ENCODE results near the gene TMCC3.

TMCC3 gene

GRCh38 chr12:94660436-94660835 lies 10.1 kb upstream of the TMCC3 start:
- no peaks in the 10 kb centered on the region for H3K36me3 ChIP-seq (ENCODE audit: insufficient read depth, low read length)
- no peaks in the 10 kb centered on the region for H3K9me2 ChIP-seq (ENCODE audit: low read depth, low read length)
- H3K4me1 ChIP-seq (ENCODE audit: insufficient read depth, low read length, severe bottlenecking): no peaks in the 10 kb centered on the region
- H3K9me3 ChIP-seq (ENCODE audit: low read length): no peaks in the 10 kb centered on the region
- H3K79me2 ChIP-seq (ENCODE audit: insufficient read depth, low read length): no peaks in the 10 kb centered on the region
- no peak overlapping the region for H3K4me2 ChIP-seq (ENCODE audit: low read length)
- no peak for TF ChIP-seq EZH2 (IDR thresholded peaks at IDR 0.05; ENCODE audit: borderline replicate concordance, low read length)
- TF ChIP-seq, protein P1, sequence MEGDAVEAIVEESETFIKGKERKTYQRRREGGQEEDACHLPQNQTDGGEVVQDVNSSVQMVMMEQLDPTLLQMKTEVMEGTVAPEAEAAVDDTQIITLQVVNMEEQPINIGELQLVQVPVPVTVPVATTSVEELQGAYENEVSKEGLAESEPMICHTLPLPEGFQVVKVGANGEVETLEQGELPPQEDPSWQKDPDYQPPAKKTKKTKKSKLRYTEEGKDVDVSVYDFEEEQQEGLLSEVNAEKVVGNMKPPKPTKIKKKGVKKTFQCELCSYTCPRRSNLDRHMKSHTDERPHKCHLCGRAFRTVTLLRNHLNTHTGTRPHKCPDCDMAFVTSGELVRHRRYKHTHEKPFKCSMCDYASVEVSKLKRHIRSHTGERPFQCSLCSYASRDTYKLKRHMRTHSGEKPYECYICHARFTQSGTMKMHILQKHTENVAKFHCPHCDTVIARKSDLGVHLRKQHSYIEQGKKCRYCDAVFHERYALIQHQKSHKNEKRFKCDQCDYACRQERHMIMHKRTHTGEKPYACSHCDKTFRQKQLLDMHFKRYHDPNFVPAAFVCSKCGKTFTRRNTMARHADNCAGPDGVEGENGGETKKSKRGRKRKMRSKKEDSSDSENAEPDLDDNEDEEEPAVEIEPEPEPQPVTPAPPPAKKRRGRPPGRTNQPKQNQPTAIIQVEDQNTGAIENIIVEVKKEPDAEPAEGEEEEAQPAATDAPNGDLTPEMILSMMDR (IDR thresholded peaks at IDR 0.05; ENCODE audit: low read length): no peak
- H3K27ac ChIP-seq (ENCODE audit: low read depth, low read length, poor library complexity, severe bottlenecking): no peak overlapping the region
- H3K9ac ChIP-seq (ENCODE audit: low read length): no peak overlapping the region
- no peaks in the 10 kb centered on the region for H3F3A ChIP-seq (ENCODE audit: insufficient read depth, low read length)
- H3K27me3 ChIP-seq (ENCODE audit: insufficient read depth, low read length): 0 out of 2 replicates have a peak, but pooled peaks cover 3% of the 10 kb centered on the region
- no peaks in the 10 kb centered on the region for H4K20me1 ChIP-seq (ENCODE audit: insufficient read depth, low read length)
- no peak overlapping the region for H3K4me3 ChIP-seq (ENCODE audit: low read depth, low read length, poor library complexity, severe bottlenecking)
- no peak overlapping the region for H2AFZ ChIP-seq (ENCODE audit: low read length)

GRCh38 chr12:94659346-94659930 lies 9.1 kb upstream of the TMCC3 start:
- Histone ChIP-seq H3K4me2 (ENCODE audit: low read length) (no peak overlapping the region), H3K9me2 (ENCODE audit: low read depth, low read length) (no peaks in the 10 kb centered on the region), H3K79me2 (ENCODE audit: insufficient read depth, low read length) (no peaks in the 10 kb centered on the region), H2AFZ (ENCODE audit: low read length) (no peak overlapping the region), H3K4me1 (ENCODE audit: insufficient read depth, low read length, severe bottlenecking) (no peaks in the 10 kb centered on the region), H3K9me3 (ENCODE audit: low read length) (no peaks in the 10 kb centered on the region), H3F3A (ENCODE audit: insufficient read depth, low read length) (no peaks in the 10 kb centered on the region), H3K27me3 (ENCODE audit: insufficient read depth, low read length) (0 out of 2 replicates have a peak, but pooled peaks cover 3% of the 10 kb centered on the region), H3K9ac (ENCODE audit: low read length) (no peak overlapping the region), H3K27ac (ENCODE audit: low read depth, low read length, poor library complexity, severe bottlenecking) (no peak overlapping the region), H3K4me3 (ENCODE audit: low read depth, low read length, poor library complexity, severe bottlenecking) (no peak overlapping the region), H3K36me3 (ENCODE audit: insufficient read depth, low read length) (no peaks in the 10 kb centered on the region), H4K20me1 (ENCODE audit: insufficient read depth, low read length) (no peaks in the 10 kb centered on the region)
- no peak for TF ChIP-seq EZH2 (IDR thresholded peaks at IDR 0.05; ENCODE audit: borderline replicate concordance, low read length)
- TF ChIP-seq, protein P1 (IDR thresholded peaks at IDR 0.05; ENCODE audit: low read length): no peak

- Histone ChIP-seq H3K4me3 (ENCODE audit: low read depth, low read length, poor library complexity, severe bottlenecking) (no peak overlapping the region), H2AFZ (ENCODE audit: low read length) (no peak overlapping the region), H3K4me1 (ENCODE audit: insufficient read depth, low read length, severe bottlenecking) (no peaks in the 10 kb centered on the region), H3K27me3 (ENCODE audit: insufficient read depth, low read length) (0 out of 2 replicates have a peak, but pooled peaks cover 3% of the 10 kb centered on the region), H3K36me3 (ENCODE audit: insufficient read depth, low read length) (no peaks in the 10 kb centered on the region), H3K4me2 (ENCODE audit: low read length) (no peak overlapping the region), H3K79me2 (ENCODE audit: insufficient read depth, low read length) (no peaks in the 10 kb centered on the region), H3K27ac (ENCODE audit: low read depth, low read length, poor library complexity, severe bottlenecking) (no peak overlapping the region), H3K9me2 (ENCODE audit: low read depth, low read length) (no peaks in the 10 kb centered on the region), H3K9me3 (ENCODE audit: low read length) (no peaks in the 10 kb centered on the region), H3F3A (ENCODE audit: insufficient read depth, low read length) (no peaks in the 10 kb centered on the region), H4K20me1 (ENCODE audit: insufficient read depth, low read length) (no peaks in the 10 kb centered on the region), H3K9ac (ENCODE audit: low read length) (no peak overlapping the region)
- TF ChIP-seq EZH2 (IDR thresholded peaks at IDR 0.05; ENCODE audit: borderline replicate concordance, low read length): no peak
Measured at GRCh38 chr12:94658931-94659330, 8.6 kb upstream of the TMCC3 start.

DNA sequence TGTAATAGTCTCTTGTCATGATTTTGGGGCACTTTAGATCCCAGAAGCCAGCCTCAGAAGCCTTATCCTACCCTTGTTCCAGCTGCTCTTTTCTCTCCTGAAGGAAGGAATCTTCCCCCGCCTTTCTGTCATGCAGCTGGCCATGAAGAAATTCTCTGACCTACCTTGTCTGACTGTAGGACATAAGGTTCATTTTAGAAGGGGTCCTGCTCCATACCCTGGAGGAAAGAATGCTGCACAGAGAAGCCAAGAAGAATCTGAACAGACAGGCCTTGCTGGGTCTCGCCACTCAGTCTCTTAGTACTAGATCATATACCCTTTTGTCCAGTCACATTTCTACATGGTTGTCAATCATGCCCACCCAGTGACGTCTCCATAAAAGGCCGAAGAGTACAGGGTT lies 6.2 kb upstream of the TMCC3 start:
- no peak for TF ChIP-seq EZH2 (IDR thresholded peaks at IDR 0.05; ENCODE audit: borderline replicate concordance, low read length)
- TF ChIP-seq, protein P1 (IDR thresholded peaks at IDR 0.05; ENCODE audit: low read length): no peak
- no peaks in the 10 kb centered on the region for H4K20me1 ChIP-seq (ENCODE audit: insufficient read depth, low read length)

More for the DNA sequence above, 6.2 kb upstream of the TMCC3 start:
- no peak overlapping the region for H3K9ac ChIP-seq (ENCODE audit: low read length)
- no peaks in the 10 kb centered on the region for H3F3A ChIP-seq (ENCODE audit: insufficient read depth, low read length)
- H3K4me3 ChIP-seq (ENCODE audit: low read depth, low read length, poor library complexity, severe bottlenecking): no peak overlapping the region
- no peaks in the 10 kb centered on the region for H3K36me3 ChIP-seq (ENCODE audit: insufficient read depth, low read length)
- no peaks in the 10 kb centered on the region for H3K9me3 ChIP-seq (ENCODE audit: low read length)
- H3K27me3 ChIP-seq (ENCODE audit: insufficient read depth, low read length): 0 out of 2 replicates have a peak, but pooled peaks cover 3% of the 10 kb centered on the region
- no peak overlapping the region for H3K4me2 ChIP-seq (ENCODE audit: low read length)
- no peak overlapping the region for H3K27ac ChIP-seq (ENCODE audit: low read depth, low read length, poor library complexity, severe bottlenecking)
- no peaks in the 10 kb centered on the region for H3K79me2 ChIP-seq (ENCODE audit: insufficient read depth, low read length)
- no peaks in the 10 kb centered on the region for H3K9me2 ChIP-seq (ENCODE audit: low read depth, low read length)
- no peaks in the 10 kb centered on the region for H3K4me1 ChIP-seq (ENCODE audit: insufficient read depth, low read length, severe bottlenecking)
- H2AFZ ChIP-seq (ENCODE audit: low read length): no peak overlapping the region

Measured in OCI-LY1 (cell line).